Transverse colon (tissue), 4 donors: ENCODE measurements around the gene CLDN2. TPM values are rescaled to one million over a fixed set of nuclear protein-coding genes. Genes with fewer than 3 reads are reported as not detected.

Source experiments
- DNase-seq: peaks from one replicate; pipeline ENCODE4 v3.0.0-alpha.2; 2019
- H3K27ac ChIP-seq, 4 donors: fragments of 200-600 bp; sonication (generic); 2 replicates each; pipeline ENCODE4 v1.5.1; 2016 to 2018; ENCODE audit warnings: inconsistent platforms in 4 of 4
- H3K27me3 ChIP-seq: fragments of 200-600 bp; sonication (generic); 2 replicates; pipeline ENCODE4 v1.5.1; 2017; ENCODE audit warnings: inconsistent platforms
- H3K36me3 ChIP-seq, 4 donors: fragments of 200-600 bp; sonication (generic); 2 replicates each; pipeline ENCODE4 v1.5.1; 2017 to 2019; ENCODE audit warnings: inconsistent platforms in 4 of 4
- H3K4me1 ChIP-seq, 4 donors: fragments of 200-600 bp; sonication (generic); 2 replicates each; pipeline ENCODE4 v1.5.1; 2017 to 2020; ENCODE audit warnings: inconsistent platforms in 4 of 4
- H3K4me3 ChIP-seq, 4 donors: fragments of 200-600 bp; sonication (generic); 1 replicate in 1 of 4; 2 replicates in 3 of 4; pipeline versions ENCODE4 v1.5.1 to v1.6.1; 2017 to 2019; ENCODE audit warnings: inconsistent platforms in 4 of 4
- H3K9me3 ChIP-seq, 2 donors: fragments of 200-600 bp; sonication (generic); 2 replicates each; pipeline ENCODE4 v1.5.1; 2017 to 2019; ENCODE audit warnings: inconsistent platforms in 2 of 2
- CTCF ChIP-seq, 5 experiments: fragments of 200-600 bp in 3 of 5; fragments of 450-650 bp in 2 of 5; sonication (generic) in 3 of 5; IDR thresholded peaks; 1 replicate in 2 of 5; 2 replicates in 3 of 5; pipeline ENCODE4 v1.5.1; 2016 to 2017; ENCODE audit warnings: antibody characterized with exemption in 5 of 5, inconsistent platforms in 3 of 5, mild to moderate bottlenecking in 2 of 5, moderate library complexity in 1 of 5
- EP300 ChIP-seq: sonication (generic); formaldehyde crosslinking; IDR thresholded peaks from one replicate; pipeline ENCODE4 v1.6.1; 2017; ENCODE audit warnings: antibody characterized with exemption, low read depth
- POLR2A ChIP-seq: fragments of 450-650 bp; IDR thresholded peaks from one replicate; pipeline ENCODE4 v1.6.1; 2016; ENCODE audit warnings: antibody characterized with exemption, mild to moderate bottlenecking, moderate library complexity
- POLR2AphosphoS5 ChIP-seq, 3 donors: sonication (generic); formaldehyde crosslinking; IDR thresholded peaks; one replicate each; pipeline ENCODE4 v1.6.1; 2016; ENCODE audit warnings: antibody characterized with exemption in 3 of 3
- WGBS, 2 donors: methylation state at CpG; one replicate each; pipeline ENCODE4 v1.1.5; 2018; ENCODE audit warnings: low coverage in 1 of 2; 5-methylcytosine and 5-hydroxymethylcytosine counted together
- in situ Hi-C, 4 donors: fragments of 200-750 bp; cut with MboI; loops; one replicate each; pipeline versions ENCODE4 v1.15.0 to v1.15.1; 2017; ENCODE audit warnings: low sequenced_read_pairs in 3 of 4, low pct_ligation_motif_present in 1 of 4, low pct_unique_long_range_greater_than_20kb in 1 of 4
- intact Hi-C: fragments of 100-400 bp; cut with DNase I; formaldehyde crosslinking; loops from one replicate; pipeline ENCODE4 v1.15.1; 2023; ENCODE audit warnings: low total_unique reads
- total RNA-seq, 4 donors: library from RNA; depleted of rRNA; stranded (reverse); fragments of >200 nt; gene quantifications; one replicate each; pipeline ENCODE4 v1.1.0, GENCODE V29; 2016

Gene CLDN2
- total RNA-seq, 4 donors from 2014 or later, result 0.16 to 0.27 TPM; not detected in 2

- Histone ChIP-seq H3K4me3 (no peak overlapping the region), H3K9me3 (no peaks in the 10 kb centered on the region), H3K4me1 (peaks cover 0 to 9% (median 0%) of the 10 kb centered on the region in 4 donors), H3K27ac (no peak overlapping the region), H3K36me3 (no peaks in the 10 kb centered on the region), H3K27me3 (no peaks in the 10 kb centered on the region)
- no peak for DNase-seq
- intact Hi-C loops, result no loop called here
- TF ChIP-seq POLR2A (no peak), POLR2AphosphoS5 (IDR thresholded peaks at IDR 0.05) (no peak), CTCF (IDR thresholded peaks at IDR 0.05) (no peak), EP300 (no peak)
- in situ Hi-C loops, result no loop called here
- WGBS, 2 donors, result 47% methylated on average over 4 of the region's 4 CpGs; no CpG with 5 or more reads in 1 of the 2 donors
Measured at GRCh38 chrX:106932492-106932923, 12.3 kb downstream of the CLDN2 start.

GRCh38 chrX:106932960-106933537 is 12.8 kb downstream of the CLDN2 start:
- intact Hi-C loops, result no loop called here
- 56% methylated on average over 6 of the region's 6 CpGs; no CpG with 5 or more reads in 1 of the 2 donors for WGBS, 2 donors
- Histone ChIP-seq H3K27ac (no peak overlapping the region), H3K9me3 (no peaks in the 10 kb centered on the region), H3K27me3 (no peaks in the 10 kb centered on the region), H3K4me3 (no peak overlapping the region), H3K36me3 (no peaks in the 10 kb centered on the region), H3K4me1 (peaks cover 0 to 9% (median 0%) of the 10 kb centered on the region in 4 donors)
- no peak for TF ChIP-seq EP300
- TF ChIP-seq POLR2AphosphoS5 (IDR thresholded peaks at IDR 0.05), result no peak
- TF ChIP-seq POLR2A, result no peak
- TF ChIP-seq CTCF (IDR thresholded peaks at IDR 0.05), result no peak
- in situ Hi-C loops, result no loop called here
- no peak for DNase-seq

- TF ChIP-seq POLR2AphosphoS5 (IDR thresholded peaks at IDR 0.05) (no peak), POLR2A (no peak), EP300 (no peak), CTCF (IDR thresholded peaks at IDR 0.05) (no peak)
- Histone ChIP-seq H3K27me3 (no peaks in the 10 kb centered on the region), H3K4me1 (peaks cover 0 to 9% (median 0%) of the 10 kb centered on the region in 4 donors), H3K36me3 (no peaks in the 10 kb centered on the region), H3K27ac (no peak overlapping the region), H3K9me3 (no peaks in the 10 kb centered on the region), H3K4me3 (no peak overlapping the region)
- intact Hi-C loops (no loop called here), in situ Hi-C loops (no loop called here)
- DNase-seq, result no peak
- WGBS, 2 donors, result 34% methylated on average over 3 of the region's 3 CpGs; no CpG with 5 or more reads in 1 of the 2 donors
Measured at GRCh38 chrX:106933538-106933961, 13.3 kb downstream of the CLDN2 start.

DNA sequence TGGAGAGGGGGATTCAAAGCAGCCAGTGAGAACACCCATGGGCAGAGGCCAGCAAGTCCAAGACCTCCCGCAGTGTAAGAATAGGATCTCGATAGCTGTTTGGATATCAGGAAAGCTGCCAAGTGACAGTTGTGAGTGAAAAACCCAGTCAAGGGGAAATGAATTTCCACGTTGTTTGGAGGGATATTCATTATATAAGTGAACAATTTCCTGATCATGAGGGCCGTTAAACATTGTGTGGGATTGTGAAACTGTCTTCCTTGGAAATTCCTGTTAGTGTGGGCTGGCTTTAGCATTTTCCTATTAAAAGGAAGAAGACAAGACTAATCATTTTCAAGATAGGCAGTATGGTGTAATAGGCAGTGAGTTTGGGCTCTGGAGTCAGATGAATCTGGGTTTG is 15.0 kb downstream of the CLDN2 start:
- intact Hi-C loops, result no loop called here
- DNase-seq, result no peak
- TF ChIP-seq POLR2AphosphoS5 (IDR thresholded peaks at IDR 0.05), result no peak
- no peak for TF ChIP-seq CTCF (IDR thresholded peaks at IDR 0.05)
- TF ChIP-seq POLR2A, result no peak
- TF ChIP-seq EP300, result no peak
- Histone ChIP-seq H3K4me3 (no peak overlapping the region), H3K36me3 (no peaks in the 10 kb centered on the region), H3K4me1 (peaks cover 0 to 9% (median 0%) of the 10 kb centered on the region in 4 donors), H3K27me3 (no peaks in the 10 kb centered on the region), H3K27ac (no peak overlapping the region), H3K9me3 (no peaks in the 10 kb centered on the region)
- 43 to 54% methylated on average over 1 to 4 of the region's 4 CpGs for WGBS, 2 donors
- in situ Hi-C loops, result no loop called here
